ENCODE results near the gene SIGLECL1.

GRCh38 chr19:51246164-51246552, 4.7 kb upstream of the SIGLECL1 start:
- TF ChIP-seq POLR2A (IDR thresholded peaks at IDR 0.05; ENCODE audit: extremely low read depth, insufficient read length) (no peak), CTCF (IDR thresholded peaks at IDR 0.05; ENCODE audit: low read depth, low read length) (no peak)
